ENCODE results near the gene SMAP2.

The SMAP2 gene

GRCh38 chr1:40391688-40392145, 18.2 kb downstream of the SMAP2 start:
- DNase-seq, result no peak

GRCh38 chr1:40392221-40392620, 18.7 kb downstream of the SMAP2 start:
- no peak for DNase-seq

DNA sequence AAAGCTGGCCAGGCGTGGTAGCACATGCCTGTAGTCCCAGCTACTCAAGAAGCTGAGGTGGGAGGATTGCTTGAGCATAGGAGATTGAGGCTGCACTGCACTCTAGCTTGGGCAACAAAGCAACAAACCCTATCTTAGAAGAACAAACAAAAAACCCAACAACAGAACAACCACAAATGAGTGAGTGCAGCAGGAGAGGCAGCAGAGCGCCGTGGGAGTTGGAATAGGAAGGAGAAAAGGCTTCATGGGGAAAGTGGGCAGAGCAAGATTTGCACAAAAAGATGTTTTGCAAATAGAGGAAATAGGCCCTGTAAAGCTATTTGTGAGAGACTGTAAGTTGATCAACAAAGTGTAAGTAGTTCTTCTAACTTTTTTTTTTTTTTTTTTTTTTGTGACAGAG, 19.6 kb downstream of the SMAP2 start:
- DNase-seq, result no peak

DNA sequence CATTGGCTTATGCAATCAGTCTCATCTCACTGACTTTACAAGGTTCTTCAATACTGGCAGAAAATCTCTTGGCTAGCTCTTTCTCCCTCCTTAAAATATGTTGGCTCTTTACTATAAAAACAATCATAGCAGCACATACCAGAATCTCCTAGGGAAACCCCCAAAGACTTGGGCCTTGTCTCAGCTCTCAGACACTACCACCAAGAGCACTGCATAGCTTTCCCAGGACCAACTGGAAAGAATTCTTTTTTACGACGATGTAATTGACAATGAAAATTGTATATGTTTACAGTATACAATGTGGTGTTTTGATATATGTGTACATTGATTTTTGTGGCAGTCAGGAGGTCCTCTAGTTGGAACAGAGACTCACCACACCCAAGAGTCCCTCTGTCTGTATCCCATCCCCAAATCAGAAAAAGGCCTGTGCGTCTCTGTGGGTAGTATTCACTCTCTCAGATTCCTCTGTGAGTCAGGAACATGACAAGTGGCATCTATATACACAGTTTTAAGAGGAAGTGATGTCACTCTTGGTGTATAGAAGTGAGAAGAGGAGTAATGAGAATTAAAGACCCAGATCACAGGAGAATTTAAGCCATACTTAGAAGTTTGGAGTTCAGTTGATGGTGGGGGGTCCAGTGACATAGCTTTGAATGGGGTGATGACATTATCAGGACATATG, 21.1 kb downstream of the SMAP2 start:
- DNase-seq, result peak; percentile 31

- DNase-seq, result no peak
Observed at GRCh38 chr1:40395190-40396175, 22.0 kb downstream of the SMAP2 start.

GRCh38 chr1:40396420-40396819, 22.9 kb downstream of the SMAP2 start:
- DNase-seq, result no peak

DNA sequence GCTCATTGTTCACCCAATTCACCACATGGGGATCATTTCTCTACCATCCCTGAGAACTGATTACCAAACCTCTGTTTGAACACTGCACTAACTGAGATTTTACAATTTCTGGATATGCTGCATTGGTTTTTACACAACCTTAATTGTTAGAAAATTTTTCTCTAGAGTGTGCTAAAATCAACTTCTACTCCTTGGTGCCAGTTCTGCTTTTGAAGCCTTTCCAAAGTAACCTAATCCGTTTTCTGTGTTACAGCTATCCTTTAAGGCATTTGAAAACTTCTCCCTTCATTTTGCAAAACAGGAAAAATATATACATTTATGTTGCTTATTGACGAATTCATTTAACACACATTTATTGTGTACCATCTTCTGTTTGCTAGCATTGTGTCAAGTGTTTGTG, 23.7 kb downstream of the SMAP2 start:
- DNase-seq, result no peak

DNA sequence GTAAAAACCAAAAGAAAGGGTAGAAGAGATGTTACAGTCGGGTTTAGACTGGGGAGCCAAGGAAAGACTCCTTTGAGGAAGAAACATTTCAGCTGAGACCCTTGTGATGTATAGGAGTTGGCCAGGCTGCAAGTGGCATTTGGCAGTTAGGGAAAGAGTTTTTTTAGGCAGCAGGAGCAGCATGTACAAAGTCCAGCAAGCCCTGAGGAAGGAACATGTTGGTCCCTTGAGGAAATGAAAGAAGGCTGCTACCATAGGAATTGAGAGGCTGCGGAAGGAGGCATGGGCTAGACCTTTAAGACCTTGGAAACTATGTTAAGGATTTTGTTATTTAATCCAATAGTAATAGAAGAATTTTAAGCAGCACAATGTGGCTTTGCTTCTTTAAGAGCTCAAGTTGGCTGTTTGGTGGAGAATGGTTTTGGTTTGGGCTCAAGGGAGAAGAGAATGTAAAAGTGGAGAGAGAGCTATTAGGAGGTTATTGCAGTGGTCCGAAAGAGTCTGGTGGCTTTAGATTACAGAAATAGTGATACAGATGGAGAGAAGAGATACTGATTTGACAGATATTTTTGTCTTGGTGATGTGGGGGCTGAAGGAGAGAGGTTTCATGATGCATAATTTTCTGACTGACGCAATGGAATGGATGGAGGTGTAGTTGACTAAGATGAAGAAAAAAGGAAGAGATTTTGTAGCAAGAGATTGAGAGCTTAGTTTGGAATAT, 26.6 kb downstream of the SMAP2 start:
- DNase-seq, result no peak

DNA sequence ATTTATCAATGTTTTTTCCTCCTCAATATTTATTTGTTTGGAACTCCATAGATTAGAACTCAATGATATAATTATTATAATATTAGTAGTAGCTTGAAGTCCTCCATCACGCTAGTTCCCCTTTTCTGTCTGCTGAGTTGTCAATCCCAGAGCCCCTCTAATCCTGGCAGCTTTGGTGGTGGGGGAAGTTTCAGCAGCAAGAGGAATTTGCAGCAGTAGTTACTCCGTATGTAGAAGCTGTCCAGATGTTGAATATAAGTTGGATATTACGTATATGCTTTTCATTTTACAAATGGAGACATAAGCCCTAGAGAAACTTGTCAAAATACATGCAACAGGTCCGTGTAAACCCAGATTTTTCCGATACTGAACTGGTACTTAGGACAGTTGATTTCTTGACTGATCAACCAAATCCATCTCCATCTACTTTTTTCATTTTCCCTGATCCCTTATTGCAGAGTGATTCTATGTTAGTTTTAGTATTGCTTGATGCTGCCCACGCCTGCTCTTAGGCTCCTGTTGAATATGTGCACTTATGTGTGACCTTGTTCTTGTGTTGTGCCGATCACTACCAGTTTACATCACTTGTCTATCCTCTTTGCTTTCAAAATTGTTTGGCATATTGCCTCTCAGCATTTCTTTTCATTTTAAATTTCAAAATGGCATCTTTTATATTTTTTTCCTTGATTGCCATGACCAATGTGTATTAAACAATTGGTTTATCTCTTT, 28.1 kb downstream of the SMAP2 start:
- DNase-seq, result no peak

GRCh38 chr1:40404670-40405462, 31.3 kb downstream of the SMAP2 start:
- DNase-seq, result peak; percentile 32

DNA sequence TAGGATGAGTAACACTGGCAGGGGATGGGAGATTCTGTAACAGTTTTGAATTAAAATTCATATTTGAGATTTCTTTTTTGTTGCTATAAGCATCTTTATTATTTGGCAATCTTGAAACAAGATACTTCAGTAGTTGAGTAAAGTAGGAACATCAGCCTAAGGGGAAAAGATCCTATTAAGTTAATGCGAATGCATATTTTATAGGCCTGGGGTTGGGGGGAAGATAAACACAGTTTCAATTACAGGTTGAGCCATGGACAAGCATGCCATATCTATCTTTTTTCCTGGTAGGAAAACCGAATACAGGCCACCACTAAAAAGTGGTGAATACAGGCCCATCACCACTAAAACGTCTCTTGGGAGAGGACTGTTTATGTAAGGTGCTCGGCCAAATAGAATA, 32.3 kb downstream of the SMAP2 start:
- no peak for DNase-seq

DNA sequence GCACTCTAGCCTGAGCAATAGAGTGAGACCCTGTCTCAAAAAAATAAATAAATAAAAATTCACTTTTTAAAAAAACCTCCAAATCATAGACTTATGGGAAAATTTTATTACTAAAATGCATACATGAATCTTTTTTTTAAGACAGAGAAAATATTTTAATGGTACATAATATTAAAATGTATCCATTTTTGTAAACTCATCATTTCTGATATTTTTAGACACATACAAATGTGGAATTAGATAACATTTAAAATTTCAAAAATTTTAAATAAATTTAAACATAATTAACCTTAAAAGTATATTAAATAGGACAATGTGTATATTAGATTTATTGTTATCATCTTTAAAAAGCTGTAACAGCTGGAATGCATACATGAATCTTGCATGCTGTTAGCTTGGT, 33.9 kb downstream of the SMAP2 start:
- no peak for DNase-seq

- no peak for DNase-seq
Observed at GRCh38 chr1:40409467-40409866, 35.9 kb downstream of the SMAP2 start.

DNA sequence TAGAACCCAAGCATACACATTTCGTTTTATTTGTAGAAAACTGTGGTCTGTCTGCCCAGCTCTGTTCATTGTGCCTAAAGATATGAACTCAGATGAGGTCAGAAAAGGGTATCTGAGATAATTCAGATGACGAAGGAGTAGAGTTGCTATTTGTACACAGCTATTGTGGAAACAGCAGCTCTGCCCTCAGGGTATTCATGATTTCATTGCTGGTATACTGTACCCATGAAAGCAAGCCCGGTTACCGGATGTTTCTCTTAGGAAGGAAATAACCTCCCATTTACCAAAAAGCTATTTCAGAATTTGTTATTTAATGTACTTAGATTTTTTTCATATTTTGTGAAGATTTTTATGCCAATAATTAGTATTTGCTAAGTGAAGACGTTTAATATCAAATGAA, 37.8 kb downstream of the SMAP2 start:
- DNase-seq, result no peak

- no peak for DNase-seq
Observed at GRCh38 chr1:40411843-40412242, 38.3 kb downstream of the SMAP2 start.

DNA sequence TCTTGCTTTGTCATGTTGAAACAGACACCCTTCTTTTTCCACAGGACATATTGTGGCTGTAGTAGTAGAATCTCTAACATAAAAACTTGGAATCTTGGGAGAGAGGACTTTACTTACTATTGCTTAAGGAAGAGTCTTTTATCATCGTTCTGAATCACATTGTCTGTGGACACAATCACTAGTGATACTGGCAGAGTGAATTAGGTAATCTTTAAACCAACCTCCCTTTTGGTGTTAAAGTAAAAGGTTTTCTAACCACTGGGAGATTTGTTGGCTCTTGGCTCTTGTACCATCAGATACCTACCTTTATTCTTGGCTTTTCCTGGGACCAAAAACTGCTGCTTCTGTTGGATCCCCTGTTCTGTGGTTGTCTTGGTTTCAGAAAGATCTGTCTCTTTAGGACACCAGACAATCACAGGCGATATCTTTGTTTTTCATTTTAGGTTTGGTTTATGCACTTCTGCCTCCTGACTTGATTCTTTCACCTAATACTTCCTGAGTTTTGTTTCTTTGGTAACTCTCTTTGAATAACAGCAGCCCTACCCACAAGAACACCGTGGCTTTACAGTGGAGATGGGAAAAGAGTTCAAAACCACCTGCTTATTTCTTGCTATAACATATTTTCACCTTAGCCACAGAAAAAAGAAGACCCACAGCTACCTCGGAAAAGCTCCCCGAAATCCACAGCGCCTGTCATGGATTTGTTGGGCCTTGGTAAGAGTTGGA, 40.2 kb downstream of the SMAP2 start:
- DNase-seq, result no peak

- no peak for DNase-seq
Observed at GRCh38 chr1:40414331-40414730, 40.8 kb downstream of the SMAP2 start.

GRCh38 chr1:40416709-40417108, 43.2 kb downstream of the SMAP2 start:
- DNase-seq, result no peak

- no peak for DNase-seq
Observed at GRCh38 chr1:40421431-40422384, 48.2 kb downstream of the SMAP2 start.

All from activated naive CD4-positive, alpha-beta T cell treated with anti-CD3 and anti-CD28 coated beads, Interleukin-2, amount 50 U/mL, for 16 hours (primary cell).